T-helper 22 cell (primary cell): ENCODE data around the gene BCDIN3D.

Experiments used
- DNase-seq: peaks from one replicate; pipeline ENCODE4 v3.0.0-alpha.2; 2020; ENCODE audit warnings: low read depth

Gene BCDIN3D

DNA sequence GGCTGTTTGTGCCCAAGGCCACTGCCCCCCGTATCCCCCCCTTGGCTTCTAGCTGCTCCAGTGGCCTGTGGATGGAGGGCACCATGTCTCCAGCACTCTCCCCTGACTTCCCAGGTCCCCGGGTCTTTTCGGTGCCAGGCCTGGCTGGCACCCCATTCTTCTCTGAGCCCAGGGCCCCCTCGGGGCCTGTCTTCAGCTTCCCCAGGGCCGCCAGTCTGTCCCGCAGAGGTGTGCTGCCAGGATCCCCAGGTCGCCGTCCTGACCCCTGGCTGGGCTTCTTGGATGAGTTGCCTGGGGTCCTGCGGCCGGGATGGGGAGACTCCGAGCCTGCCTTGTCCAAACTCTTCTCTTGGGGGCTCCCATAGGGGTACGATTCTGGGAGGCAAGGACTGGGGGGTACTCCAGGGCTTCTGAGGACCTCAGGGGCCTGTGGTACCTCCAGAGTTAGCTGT lies 47.2 kb downstream of the BCDIN3D start:
- DNase-seq: no peak

DNA sequence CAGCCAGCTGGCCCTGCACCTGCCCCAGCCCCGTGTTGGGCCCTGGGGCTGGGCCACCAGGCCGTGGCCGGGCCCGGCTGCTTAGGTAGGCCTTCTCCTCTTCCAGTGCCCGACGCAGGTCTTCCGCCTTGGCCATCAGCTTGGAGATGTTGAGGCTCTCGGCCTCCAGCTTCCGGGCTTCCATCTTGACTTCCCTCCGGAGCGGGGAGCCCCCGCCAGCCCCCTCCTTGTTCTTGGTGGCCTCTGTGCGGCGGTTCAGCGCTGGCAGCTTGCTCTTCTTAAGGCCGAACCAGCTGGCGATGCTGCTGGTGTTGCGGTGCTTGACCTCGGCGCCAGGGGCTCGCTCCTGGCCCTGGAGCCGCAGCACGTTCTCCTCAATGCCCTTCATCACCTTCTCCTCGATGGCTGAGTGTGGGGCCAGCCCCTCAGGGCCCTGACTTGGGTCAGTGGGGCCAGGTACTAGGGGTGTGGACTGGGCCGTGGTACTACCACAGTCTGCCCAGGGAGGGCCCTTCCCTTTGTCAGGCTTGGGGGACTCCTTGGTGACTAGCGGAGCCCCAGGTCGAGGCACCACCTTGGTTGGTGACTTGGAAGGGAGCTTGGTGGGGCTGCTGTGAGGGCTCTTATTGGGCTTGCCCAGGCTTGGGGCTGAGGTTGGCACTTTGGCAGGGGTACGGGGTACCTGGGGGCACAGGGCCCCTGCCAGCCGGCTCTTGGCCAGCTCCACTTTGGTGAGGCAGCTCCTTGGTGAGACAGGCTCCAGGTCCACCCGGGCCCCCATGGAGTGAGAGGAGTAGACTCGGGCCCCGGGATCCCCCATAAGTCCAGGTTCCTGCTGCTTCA lies 47.9 kb downstream of the BCDIN3D start:
- DNase-seq: no peak

DNA sequence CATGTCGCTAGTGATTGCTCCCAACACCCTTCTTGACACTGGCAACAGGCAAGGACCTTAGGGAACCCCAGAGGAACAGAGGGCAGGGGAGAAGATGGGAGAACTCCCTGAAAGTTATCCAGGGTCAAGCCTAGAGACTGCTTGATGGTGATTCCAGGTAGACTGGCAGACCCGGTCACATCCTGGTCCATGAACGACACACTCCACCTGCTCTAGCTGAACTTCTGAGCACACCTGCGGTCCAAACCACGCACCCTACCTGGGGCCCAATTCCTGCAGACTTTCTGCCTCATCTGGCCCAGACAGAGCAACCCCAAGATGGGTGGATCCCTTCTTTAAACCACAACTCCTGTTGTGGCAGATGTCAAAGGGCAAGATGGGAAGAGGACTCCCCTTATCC lies 48.9 kb downstream of the BCDIN3D start:
- DNase-seq: no peak

DNA sequence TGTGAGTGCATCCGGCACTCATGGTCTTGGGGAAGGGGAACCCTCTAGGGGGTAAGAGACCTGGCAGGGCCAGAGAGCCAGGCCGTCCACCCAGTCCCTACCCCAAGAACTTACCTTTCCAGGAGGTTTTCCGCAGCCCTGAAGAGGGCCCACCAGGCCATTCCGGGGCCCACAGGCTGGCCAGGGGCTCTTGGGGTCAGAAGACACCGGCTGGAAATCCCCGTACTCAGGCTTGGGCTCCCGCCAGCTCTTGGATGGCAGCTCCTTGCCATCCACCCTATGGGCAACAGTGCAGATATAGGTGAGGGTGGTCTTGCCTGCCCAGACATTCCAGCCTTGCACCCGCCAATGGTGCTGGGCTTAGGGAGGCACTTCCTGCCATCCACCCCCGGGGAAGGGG lies 49.3 kb downstream of the BCDIN3D start:
- DNase-seq: no peak

DNA sequence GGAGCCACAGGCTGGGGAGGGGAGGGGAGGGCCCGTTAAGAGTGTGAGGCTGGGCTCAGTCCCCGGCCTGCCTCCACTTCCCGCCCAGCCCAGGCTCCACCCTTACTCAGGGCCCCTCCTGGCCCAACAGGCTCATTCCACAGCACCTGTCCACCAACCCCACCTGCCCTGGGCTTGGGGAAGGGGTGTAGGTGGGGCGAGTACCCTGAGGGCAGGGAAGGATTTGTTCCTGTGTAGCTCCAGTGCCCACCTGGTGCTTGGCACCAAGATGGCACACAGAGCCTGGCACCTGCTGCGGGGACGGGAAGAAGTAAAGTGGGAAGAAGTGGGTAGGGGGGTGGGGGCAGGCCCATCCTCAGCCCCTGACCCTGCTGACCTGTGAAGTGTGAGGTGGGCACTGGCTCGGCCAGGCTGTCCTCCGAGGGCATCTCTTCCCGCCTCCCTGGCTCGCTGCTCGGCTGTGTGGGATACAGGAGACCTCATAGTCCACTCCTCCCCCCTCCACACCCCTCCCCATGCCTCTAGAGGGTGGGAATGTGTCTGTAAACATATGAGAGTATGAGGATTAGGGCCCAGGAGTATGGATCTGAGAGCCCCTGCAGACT lies 49.8 kb downstream of the BCDIN3D start:
- DNase-seq: no peak

DNA sequence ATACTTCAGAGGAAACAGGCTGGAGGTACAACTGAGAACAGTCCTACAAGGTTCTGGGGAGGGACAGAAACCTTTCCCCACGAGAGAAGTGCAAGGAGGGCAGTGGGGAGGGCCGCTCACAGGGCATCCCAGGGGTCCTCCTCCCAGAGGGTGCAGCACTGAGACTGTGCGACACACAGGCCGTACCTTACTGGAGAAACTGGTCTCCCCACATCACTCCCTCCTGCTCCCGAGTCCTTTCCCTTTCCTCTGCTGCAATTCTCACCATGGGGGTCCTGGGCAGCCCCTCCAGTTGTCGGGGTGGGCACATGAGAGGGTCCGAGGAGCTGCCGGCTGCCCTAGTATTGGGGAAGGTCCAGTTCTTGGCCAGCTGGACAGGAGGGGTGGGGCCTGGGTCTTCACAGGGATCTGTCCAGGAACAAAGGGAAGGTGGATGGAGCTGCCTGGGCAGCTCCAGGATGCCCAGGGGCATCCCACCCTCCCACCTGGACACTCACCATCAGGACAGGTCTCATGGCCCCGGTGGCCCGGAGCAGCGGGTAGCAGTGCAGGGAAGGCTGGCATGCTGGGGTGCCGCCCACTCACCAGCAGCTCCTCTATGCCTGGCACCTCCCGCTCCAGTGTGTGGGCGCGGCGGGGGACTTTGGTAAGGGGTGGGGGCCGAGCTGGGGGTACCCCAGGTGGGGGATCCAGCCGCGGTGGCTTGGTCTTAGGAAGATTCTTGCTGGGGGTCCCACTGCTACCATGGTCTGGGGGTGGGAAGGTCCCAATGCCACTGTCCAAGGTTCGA lies 50.5 kb downstream of the BCDIN3D start:
- no peak for DNase-seq

DNA sequence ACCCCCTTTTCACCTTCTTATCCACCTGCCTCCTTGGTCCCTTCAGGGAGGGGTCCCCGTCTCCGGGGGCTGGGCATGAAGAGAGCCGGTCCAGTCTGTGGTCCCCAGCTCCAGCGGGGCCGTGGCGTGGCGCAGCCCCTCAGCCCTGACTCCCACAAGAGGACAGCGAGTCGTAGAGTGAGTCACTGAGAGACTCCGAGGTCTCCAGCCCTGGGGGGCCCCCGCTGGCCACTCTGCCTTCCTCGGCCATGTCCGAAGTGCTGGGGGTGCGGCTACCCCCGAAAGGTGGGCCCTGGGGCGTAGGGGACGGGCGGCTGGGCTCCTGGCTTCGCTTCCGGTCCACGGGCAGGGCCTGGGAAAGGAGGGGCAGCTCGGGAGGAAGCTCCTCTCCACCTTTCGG lies 51.2 kb downstream of the BCDIN3D start:
- DNase-seq: no peak

DNA sequence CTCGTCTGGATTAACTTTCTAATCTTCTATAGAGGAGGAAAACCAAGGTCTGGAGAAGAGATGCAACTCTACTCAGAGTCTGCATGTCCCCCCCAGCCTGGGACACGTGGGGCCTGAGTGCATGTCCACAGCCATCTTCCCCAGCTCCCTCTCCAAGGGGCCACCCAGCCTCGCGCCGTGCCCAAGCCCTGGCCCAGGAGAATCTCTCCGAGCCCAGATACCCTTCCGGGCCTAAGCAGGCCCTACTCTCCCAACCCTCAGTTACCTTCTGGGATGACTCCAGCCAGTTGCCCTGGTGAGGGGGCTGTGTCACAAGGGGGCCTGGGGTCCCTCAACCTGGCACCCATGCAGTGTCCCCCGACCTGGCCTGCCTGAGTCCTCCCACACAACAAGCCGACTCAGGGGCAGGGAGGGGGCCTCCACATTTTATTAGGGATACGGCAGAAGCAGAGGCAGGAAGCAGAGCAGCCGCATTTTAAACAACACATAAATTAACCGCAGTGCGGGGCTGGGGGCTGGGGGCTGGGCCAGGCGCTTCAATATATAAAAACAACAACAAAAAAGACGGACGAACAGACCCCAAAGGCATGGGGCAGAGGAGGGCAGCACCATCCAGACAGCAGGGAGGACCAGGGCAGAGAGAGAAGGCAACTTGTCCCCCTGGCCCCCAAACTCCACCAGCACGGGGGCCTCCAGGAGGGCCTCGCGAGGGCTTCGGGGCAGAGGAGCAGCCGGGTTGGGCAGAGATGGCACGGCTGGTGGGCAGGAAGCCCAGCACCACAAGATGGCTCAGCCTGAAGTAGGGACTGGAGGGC lies 52.0 kb downstream of the BCDIN3D start:
- no peak for DNase-seq

DNA sequence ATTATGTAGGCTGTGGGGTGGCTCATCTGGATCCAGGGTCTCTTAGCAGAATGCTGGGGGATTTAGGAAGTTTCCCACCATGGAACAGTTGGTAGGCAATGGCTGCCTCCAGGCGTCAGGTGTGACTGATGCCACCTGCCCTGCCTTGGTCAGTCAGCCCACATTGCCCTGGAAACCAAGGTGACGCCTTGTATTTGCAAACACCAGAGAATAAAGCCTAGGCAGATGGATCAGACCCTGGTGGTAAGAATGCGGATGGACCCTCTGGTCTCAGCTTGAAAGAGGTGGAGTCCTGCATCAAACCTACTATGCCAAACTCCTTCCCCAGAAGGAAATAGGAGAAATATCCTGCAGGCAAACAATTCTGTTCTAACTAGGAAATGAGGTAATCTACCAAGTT lies 52.9 kb downstream of the BCDIN3D start:
- DNase-seq: no peak

DNA sequence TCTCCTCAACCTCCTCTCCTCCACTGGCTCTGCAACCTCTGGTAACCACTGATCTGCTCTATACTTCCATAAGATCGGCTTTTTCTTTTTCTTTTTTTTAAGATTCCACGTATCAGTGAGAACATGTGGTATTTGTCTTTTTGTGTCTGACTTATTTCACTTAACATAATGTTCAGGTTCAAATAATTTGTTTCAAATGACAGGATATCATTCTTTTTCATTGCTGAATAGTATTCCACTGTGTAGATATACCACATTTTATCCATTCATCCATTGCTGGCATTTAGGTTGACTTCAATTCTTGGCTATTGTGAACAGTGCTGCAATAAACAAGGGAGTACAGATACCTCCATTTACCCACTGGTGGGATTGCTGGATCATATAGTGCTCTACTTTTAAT lies 55.2 kb downstream of the BCDIN3D start:
- no peak for DNase-seq
